IPS DF 6.9 (cell line): ENCODE results near the gene SLC22A5.
"Not testable (repeated sequence)": the region's sequence is repeated elsewhere in the genome, so short reads cannot be mapped to it uniquely, and the experiment has no call there.

ENCODE experiments used
- DNase-seq: peaks from one replicate; pipeline ENCODE4 v3.0.0-alpha.2; 2013; ENCODE audit warnings: low read depth, low spot score
- H3K27ac ChIP-seq: one replicate; pipeline ENCODE4 v1.5.1; 2013; ENCODE audit warnings: low read length, control low read depth
- H3K27me3 ChIP-seq: 2 replicates; pipeline ENCODE4 v1.6.1; 2013; ENCODE audit warnings: mild to moderate bottlenecking, low read length; ENCODE audit not compliant: control insufficient read depth, insufficient read depth
- H3K36me3 ChIP-seq: 2 replicates; pipeline ENCODE4 v1.6.1; 2013; ENCODE audit warnings: low read length; ENCODE audit not compliant: control insufficient read depth, insufficient read depth
- H3K4me1 ChIP-seq: 2 replicates; pipeline ENCODE4 v1.6.1; 2013; ENCODE audit warnings: low read length; ENCODE audit not compliant: control insufficient read depth, insufficient read depth
- H3K4me3 ChIP-seq: 2 replicates; pipeline ENCODE4 v1.5.1; 2013; ENCODE audit warnings: mild to moderate bottlenecking, low read length
- H3K9me3 ChIP-seq: 2 replicates; pipeline ENCODE4 v1.6.1; 2013; ENCODE audit warnings: low read length, inconsistent platforms; ENCODE audit not compliant: control insufficient read depth, insufficient read depth
- WGBS: extraction: QIAGEN DNeasy Blood & Tissue Kit; methylation state at CpG from one replicate; pipeline ENCODE4 v1.1.7; 2013; ENCODE audit warnings: mixed read lengths, missing lambda C conversion rate; ENCODE audit not compliant: insufficient read length, insufficient coverage; 5-methylcytosine and 5-hydroxymethylcytosine counted together

Gene SLC22A5

GRCh38 chr5:132397224-132397623 is 27.7 kb downstream of the SLC22A5 start:
- WGBS: no CpG with 5 or more reads among the region's 2 CpGs
- Histone ChIP-seq H3K4me3 (no peak overlapping the region), H3K36me3 (no peaks in the 10 kb centered on the region), H3K27me3 (no peaks in the 10 kb centered on the region), H3K27ac (no peak overlapping the region), H3K9me3 (no peaks in the 10 kb centered on the region), H3K4me1 (no peaks in the 10 kb centered on the region; the same call in 1 of the 2 replicates)
- DNase-seq: no peak

- not testable (repeated sequence) for DNase-seq, H3K4me3 ChIP-seq, H3K36me3 ChIP-seq, H3K4me1 ChIP-seq, H3K9me3 ChIP-seq, H3K27me3 ChIP-seq, H3K27ac ChIP-seq
- no CpG with 5 or more reads among the region's 12 CpGs for WGBS
These were observed 28.6 kb downstream of the SLC22A5 start for GRCh38 chr5:132397936-132398675.

DNA sequence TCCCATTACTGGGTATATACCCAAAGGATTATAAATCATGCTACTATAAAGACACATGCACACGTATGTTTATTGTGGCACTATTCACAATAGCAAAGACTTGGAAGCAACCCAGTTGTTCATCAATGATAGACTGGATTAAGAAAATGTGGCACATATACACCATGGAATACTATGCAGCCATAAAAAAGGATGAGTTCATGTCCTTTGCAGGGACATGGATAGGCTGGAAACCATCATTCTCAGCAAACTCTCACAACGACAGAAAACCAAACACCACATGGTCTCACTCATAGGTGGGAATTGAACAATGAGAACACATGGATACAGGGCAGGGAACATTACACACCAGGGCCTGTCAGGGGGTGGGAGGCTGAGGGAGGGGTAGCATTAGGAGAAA is 34.5 kb downstream of the SLC22A5 start:
- not testable (repeated sequence) for H3K27ac ChIP-seq, H3K36me3 ChIP-seq, H3K4me3 ChIP-seq, H3K9me3 ChIP-seq, H3K4me1 ChIP-seq, H3K27me3 ChIP-seq, DNase-seq
- no CpG with 5 or more reads among the region's 2 CpGs for WGBS

DNA sequence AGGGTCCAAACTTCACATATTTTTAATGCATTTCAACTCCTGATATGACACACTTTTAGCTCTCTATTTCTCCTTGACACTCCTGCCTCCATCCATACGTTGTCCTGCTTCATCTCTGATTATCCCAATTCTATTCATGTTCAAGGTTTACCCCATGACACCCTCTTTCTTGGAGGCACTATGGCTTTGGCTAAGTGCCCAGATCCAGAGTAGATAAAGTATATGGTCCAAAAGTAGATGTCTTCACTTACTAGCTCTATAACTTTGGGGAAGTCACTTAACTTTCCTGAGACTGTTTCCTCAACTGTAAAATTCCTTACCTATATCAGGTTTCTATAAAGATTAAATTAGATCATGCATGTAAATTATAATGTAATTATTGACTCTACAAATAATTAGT is 36.1 kb downstream of the SLC22A5 start:
- Histone ChIP-seq H3K36me3 (no peaks in the 10 kb centered on the region), H3K4me1 (no peaks in the 10 kb centered on the region), H3K4me3 (no peak overlapping the region), H3K9me3 (no peaks in the 10 kb centered on the region), H3K27me3 (no peaks in the 10 kb centered on the region), H3K27ac (no peak overlapping the region)
- no peak for DNase-seq
- no CpG with 5 or more reads among the region's 1 CpG for WGBS

GRCh38 chr5:132406144-132406783 is 36.8 kb downstream of the SLC22A5 start:
- WGBS: no CpG with 5 or more reads among the region's 4 CpGs
- Histone ChIP-seq H3K27me3 (no peaks in the 10 kb centered on the region), H3K36me3 (no peaks in the 10 kb centered on the region), H3K27ac (no peak overlapping the region), H3K4me1 (no peaks in the 10 kb centered on the region), H3K4me3 (no peak overlapping the region), H3K9me3 (no peaks in the 10 kb centered on the region)
- no peak for DNase-seq

- DNase-seq: no peak
- no peaks in the 10 kb centered on the region for H3K36me3 ChIP-seq
- H3K4me1 ChIP-seq: no peaks in the 10 kb centered on the region
- no peaks in the 10 kb centered on the region for H3K27me3 ChIP-seq
- no peak overlapping the region for H3K27ac ChIP-seq
- no peaks in the 10 kb centered on the region for H3K9me3 ChIP-seq
- no peak overlapping the region for H3K4me3 ChIP-seq
- WGBS: no CpG with 5 or more reads among the region's 3 CpGs
These were observed 38.5 kb downstream of the SLC22A5 start for GRCh38 chr5:132407970-132408369.

- DNase-seq: no peak
- H3K4me3 ChIP-seq: no peak overlapping the region
- WGBS: no CpG with 5 or more reads among the region's 6 CpGs
- H3K36me3 ChIP-seq: no peaks in the 10 kb centered on the region
- no peaks in the 10 kb centered on the region for H3K27me3 ChIP-seq
- H3K9me3 ChIP-seq: no peaks in the 10 kb centered on the region
- H3K4me1 ChIP-seq: no peaks in the 10 kb centered on the region
- no peak overlapping the region for H3K27ac ChIP-seq
These were observed 38.9 kb downstream of the SLC22A5 start for GRCh38 chr5:132408456-132408855.

GRCh38 chr5:132408965-132409364 is 39.5 kb downstream of the SLC22A5 start:
- H3K36me3 ChIP-seq: no peaks in the 10 kb centered on the region
- no peak overlapping the region for H3K27ac ChIP-seq
- H3K4me3 ChIP-seq: no peak overlapping the region
- H3K4me1 ChIP-seq: no peaks in the 10 kb centered on the region
- no CpG with 5 or more reads among the region's 2 CpGs for WGBS
- H3K9me3 ChIP-seq: no peaks in the 10 kb centered on the region
- H3K27me3 ChIP-seq: no peaks in the 10 kb centered on the region
- DNase-seq: no peak

DNA sequence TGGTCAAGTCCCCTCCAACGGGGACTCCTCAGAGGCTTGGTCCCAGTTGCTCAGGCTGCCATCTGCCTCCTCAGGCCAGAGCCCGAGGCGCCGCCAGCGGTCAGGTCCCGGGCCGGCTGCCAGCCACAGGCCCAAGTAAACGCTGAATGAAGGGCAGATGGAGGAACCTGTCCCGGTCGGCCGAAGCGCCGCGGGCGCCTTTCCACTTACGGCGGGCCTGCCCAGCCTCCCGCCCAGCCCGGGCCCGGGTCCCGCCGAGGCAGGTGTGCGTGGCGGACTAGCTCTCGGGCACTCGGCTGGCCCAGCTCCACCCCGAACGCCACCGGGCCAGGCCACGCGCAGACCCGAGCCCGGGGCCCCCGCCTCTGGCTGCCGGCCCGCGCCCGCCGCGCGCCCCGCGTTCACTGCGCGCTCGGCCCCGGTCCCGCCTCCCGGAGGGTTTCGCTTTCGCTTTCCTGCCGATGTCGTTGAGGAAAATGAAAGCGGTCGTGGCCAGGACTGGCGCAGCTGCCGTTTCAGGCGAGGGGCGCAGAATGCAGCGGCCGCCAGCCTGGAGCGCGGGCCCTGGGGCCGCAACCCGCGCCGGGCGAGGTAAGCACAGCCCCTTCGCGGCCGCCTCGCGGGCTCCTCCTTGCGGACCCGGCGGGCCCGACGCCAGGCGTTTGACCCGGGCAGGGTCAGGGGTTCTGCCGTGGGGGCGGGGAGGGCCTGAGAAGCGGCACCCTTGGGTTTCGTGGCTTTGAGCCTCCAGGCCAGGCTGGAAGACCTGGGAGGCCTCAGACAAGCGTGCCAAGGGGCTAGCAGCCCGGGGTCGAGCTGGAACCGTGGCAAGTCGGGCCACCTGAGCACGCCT is 41.2 kb downstream of the SLC22A5 start:
- no CpG with 5 or more reads among the region's 90 CpGs for WGBS
- no peaks in the 10 kb centered on the region for H3K9me3 ChIP-seq
- no peaks in the 10 kb centered on the region for H3K4me1 ChIP-seq
- no peak for DNase-seq
- H3K4me3 ChIP-seq: peak overlapping the region; percentile 58; the same call in 1 of the 2 replicates
- no peak overlapping the region for H3K27ac ChIP-seq
- no peaks in the 10 kb centered on the region for H3K36me3 ChIP-seq
- H3K27me3 ChIP-seq: no peaks in the 10 kb centered on the region

GRCh38 chr5:132411304-132412013 is 41.9 kb downstream of the SLC22A5 start:
- Histone ChIP-seq H3K4me1 (no peaks in the 10 kb centered on the region), H3K27ac (no peak overlapping the region), H3K27me3 (no peaks in the 10 kb centered on the region), H3K9me3 (no peaks in the 10 kb centered on the region), H3K4me3 (peak overlapping the region; percentile 58; the same call in 1 of the 2 replicates), H3K36me3 (no peaks in the 10 kb centered on the region)
- DNase-seq: no peak
- WGBS: no CpG with 5 or more reads among the region's 9 CpGs
